GM04503 (cell line): Measurements from ENCODE around the gene LRRC37B.
"Not testable (repeated sequence)": the region's sequence is repeated elsewhere in the genome, so short reads cannot be mapped to it uniquely, and the experiment has no call there.

Source experiments
- DNase-seq: peaks from one replicate; pipeline ENCODE4 v3.0.0-alpha.2; 2012; ENCODE audit warnings: low read depth

The LRRC37B gene

GRCh38 chr17:32006957-32007462, at the start of gene LRRC37B:
Gene LRRC37B (plus strand): TSS chr17:32007383. CDS start chr17:32021393, 14,010 bp downstream.
- no peak for DNase-seq

- not testable (repeated sequence) for DNase-seq
These were observed 43.1 kb upstream of the LRRC37B start for GRCh38 chr17:31964131-31964530.

- no peak for DNase-seq
These were observed 39.5 kb upstream of the LRRC37B start for GRCh38 chr17:31967648-31968047.

- DNase-seq = not testable (repeated sequence)
These were observed 36.8 kb upstream of the LRRC37B start for GRCh38 chr17:31970416-31970815.

GRCh38 chr17:31974269-31975071, 32.7 kb upstream of the LRRC37B start:
- not testable (repeated sequence) for DNase-seq

- not testable (repeated sequence) for DNase-seq
These were observed 31.8 kb upstream of the LRRC37B start for GRCh38 chr17:31975391-31975790.

GRCh38 chr17:31991821-31992220, 15.4 kb upstream of the LRRC37B start:
- DNase-seq = not testable (repeated sequence)

- DNase-seq = no peak
These were observed 10.2 kb upstream of the LRRC37B start for GRCh38 chr17:31997005-31997404.

- no peak for DNase-seq
These were observed 498 bp downstream of the LRRC37B start for GRCh38 chr17:32007463-32008298.

GRCh38 chr17:32009262-32009542, 2.0 kb downstream of the LRRC37B start:
- no peak for DNase-seq

- DNase-seq = no peak
These were observed 2.9 kb downstream of the LRRC37B start for GRCh38 chr17:32010114-32010513.

- DNase-seq = no peak
These were observed 8.2 kb downstream of the LRRC37B start for GRCh38 chr17:32015245-32016013.

- DNase-seq = no peak
These were observed 9.0 kb downstream of the LRRC37B start for GRCh38 chr17:32016231-32016630.

GRCh38 chr17:32019228-32019627, 12.0 kb downstream of the LRRC37B start:
- DNase-seq = no peak

- no peak for DNase-seq
These were observed 13.9 kb downstream of the LRRC37B start for GRCh38 chr17:32020943-32021614.

- no peak for DNase-seq
These were observed 14.4 kb downstream of the LRRC37B start for GRCh38 chr17:32021615-32021955.

GRCh38 chr17:32022554-32022953, 15.4 kb downstream of the LRRC37B start:
- not testable (repeated sequence) for DNase-seq

GRCh38 chr17:32027271-32027670, 20.1 kb downstream of the LRRC37B start:
- not testable (repeated sequence) for DNase-seq

GRCh38 chr17:32033223-32033622, 26.0 kb downstream of the LRRC37B start:
- DNase-seq = no peak

GRCh38 chr17:32033812-32034211, 26.6 kb downstream of the LRRC37B start:
- not testable (repeated sequence) for DNase-seq

GRCh38 chr17:32040246-32040645, 33.1 kb downstream of the LRRC37B start:
- not testable (repeated sequence) for DNase-seq
